Amygdala (tissue), 56 donors: ENCODE measurements around the gene PRDM5.

Source experiments
- DNase-seq, 56 donors: peaks; one replicate each; lab custom pipeline; 2025; lab: John Stamatoyannopoulos, UW

The PRDM5 gene

GRCh38 chr4:120922381-120923206 is at the start of gene PRDM5:
Gene PRDM5, minus strand, starts transcription at chr4:120922726. Its CDS starts 118 bp downstream, at chr4:120922608.
- peak in 36 of 56 donors; percentile 1 to 60 (median 32) for DNase-seq

DNA sequence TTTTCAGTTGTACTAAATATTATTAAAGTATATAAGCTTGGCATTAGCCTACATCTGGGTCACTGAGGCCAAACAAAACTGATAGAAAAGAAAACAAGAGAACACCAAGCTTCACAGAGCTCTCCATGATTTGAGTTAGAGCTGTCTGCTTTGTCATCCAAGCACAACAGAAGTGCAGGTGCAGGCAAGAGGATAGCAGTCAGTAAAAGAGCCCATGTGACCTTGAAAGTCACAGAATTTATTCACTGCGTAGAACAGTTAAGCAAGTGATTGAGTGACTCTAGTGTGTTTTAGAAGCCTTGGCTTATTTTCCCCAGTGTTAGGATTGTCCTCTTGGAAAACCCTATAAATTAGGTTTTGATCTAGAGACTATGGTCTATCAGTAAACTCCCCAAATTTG is 49.4 kb upstream of the PRDM5 start:
- no peak for DNase-seq

DNA sequence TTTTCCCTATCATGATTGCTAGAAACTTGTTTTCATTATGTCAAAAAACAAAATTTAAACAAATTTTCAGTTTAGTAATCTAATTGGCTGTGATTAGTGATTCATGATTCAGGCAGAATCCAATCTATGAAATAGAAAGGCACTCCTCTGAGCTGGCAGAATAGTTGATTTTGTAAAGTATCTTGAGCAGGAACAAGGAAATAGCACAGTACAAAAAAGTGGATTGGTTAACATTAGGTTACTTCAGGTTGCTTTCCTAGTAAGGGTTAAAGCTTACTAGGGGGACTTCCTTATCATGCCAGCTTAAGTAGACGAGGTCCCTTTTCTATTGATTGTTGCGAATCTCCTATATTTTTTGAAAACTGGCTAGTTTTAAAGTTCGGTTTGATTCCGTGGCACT is 43.4 kb upstream of the PRDM5 start:
- no peak for DNase-seq

- no peak for DNase-seq
Measured at GRCh38 chr4:120964596-120964995, 42.1 kb upstream of the PRDM5 start.

GRCh38 chr4:120963449-120963848 is 40.9 kb upstream of the PRDM5 start:
- no peak for DNase-seq

DNA sequence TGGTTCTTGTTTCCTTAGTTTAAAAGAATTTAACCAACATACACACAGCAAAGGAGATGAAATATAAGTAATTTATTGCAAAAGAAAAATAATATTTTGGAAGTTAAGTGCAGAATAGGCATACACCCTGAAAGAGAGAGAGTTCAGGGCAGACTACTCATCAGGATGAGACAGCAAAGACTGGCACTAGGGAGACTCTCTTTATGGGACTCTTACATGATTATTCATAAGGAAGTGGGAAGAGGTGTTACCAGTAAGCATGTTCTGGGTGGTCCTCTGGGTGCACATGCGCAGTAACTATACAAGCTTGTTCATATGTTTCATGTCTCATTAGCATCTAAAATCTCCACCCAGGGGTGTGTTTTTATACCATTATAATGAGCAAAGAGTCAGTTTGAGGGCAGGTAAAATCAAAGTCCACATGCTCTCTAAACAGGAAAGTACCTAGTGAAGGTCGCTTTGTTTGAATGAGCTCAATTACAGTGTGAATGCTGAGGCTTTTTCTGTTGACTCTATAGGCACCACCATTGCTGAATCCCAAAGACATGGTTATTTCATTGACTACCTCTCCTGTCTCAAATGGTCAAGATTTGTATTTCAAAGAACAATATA is 38.2 kb upstream of the PRDM5 start:
- no peak for DNase-seq

GRCh38 chr4:120948382-120948781 is 25.9 kb upstream of the PRDM5 start:
- DNase-seq = no peak

GRCh38 chr4:120942776-120943175 is 20.2 kb upstream of the PRDM5 start:
- DNase-seq = no peak

DNA sequence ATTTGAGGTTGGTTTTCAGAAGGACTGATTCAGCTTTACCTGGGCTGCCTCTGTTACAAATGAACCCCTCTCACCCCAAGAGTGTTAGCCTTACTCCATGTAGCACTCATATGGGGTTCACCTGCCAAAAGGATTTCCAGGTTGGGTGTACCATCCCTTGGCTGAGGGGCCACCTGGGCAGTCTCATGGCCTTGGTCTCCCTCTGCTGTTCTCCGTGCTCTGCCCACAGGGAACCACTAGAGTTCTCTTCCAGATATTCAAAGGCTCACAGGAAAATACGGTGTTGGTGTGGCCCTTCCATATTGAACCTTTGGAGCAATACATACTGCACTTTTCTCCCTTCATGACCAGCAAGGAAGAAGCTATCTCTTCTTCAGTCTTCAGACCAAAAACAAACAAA is 18.0 kb upstream of the PRDM5 start:
- no peak for DNase-seq

DNA sequence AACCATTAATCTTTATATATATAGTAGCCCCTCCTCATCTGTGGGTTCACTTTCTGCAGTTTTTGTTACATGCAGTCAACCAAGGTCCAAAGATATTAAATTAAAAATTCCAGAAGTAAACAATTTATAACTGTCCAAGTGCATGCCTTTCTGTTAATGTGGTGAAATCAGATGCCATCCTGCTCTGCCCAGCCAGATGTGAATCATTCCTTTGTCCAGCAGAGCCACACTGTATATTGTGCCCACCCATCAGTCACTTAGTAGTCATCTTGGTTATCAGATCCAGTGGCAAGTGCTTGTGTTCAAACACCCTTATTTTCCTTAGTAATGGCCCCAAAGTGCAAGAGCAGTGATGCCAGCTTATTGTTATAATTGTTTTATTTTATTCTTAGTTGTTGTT is 17.2 kb upstream of the PRDM5 start:
- DNase-seq = no peak

DNA sequence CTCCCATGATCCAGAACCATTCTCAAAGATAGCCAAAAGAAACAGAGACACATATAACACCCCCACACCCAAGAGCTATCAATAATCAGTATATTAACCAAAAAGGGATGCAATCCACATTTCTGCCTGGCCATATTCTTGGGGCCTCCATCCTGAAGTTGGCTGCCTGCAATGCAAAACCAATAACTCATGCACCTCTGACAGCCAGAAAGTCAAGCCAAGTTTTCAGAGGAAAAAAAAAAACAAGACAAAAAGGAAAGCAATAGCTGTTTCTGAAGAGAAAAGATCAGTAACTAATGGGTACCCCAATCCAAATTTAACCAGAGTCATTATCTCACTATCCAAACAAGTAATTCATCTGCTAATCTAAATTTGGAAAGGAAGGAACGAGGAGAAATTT is 7.3 kb upstream of the PRDM5 start:
- no peak for DNase-seq

- no peak for DNase-seq
Measured at GRCh38 chr4:120927801-120928409, 5.4 kb upstream of the PRDM5 start.

- DNase-seq = no peak
Measured at GRCh38 chr4:120926358-120927025, 4.0 kb upstream of the PRDM5 start.

DNA sequence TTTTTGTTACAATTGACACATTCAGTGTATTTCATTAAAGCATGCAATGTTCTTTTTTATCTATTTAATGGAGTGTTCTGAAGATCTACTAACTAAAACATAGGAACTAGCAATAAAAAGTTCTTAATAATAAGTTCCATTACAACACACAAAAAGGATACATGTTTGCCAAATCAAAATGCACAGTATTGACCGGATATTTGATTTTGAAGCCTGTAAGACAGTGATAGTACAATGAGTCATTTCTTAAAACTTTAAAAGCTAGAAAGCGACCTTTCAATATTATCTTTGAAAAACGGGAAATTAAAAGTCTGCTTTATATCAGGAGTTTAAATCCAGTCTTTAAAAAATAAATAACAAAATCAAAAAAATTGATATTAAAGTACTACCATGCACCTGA is 2.4 kb upstream of the PRDM5 start:
- no peak for DNase-seq

GRCh38 chr4:120923207-120923522 is 639 bp upstream of the PRDM5 start:
- no peak for DNase-seq

- DNase-seq = peak in 48 of 56 donors; percentile 1 to 67 (median 34)
Measured at GRCh38 chr4:120921456-120922380, 808 bp downstream of the PRDM5 start.

GRCh38 chr4:120920666-120921065 is 1.9 kb downstream of the PRDM5 start:
- no peak for DNase-seq

DNA sequence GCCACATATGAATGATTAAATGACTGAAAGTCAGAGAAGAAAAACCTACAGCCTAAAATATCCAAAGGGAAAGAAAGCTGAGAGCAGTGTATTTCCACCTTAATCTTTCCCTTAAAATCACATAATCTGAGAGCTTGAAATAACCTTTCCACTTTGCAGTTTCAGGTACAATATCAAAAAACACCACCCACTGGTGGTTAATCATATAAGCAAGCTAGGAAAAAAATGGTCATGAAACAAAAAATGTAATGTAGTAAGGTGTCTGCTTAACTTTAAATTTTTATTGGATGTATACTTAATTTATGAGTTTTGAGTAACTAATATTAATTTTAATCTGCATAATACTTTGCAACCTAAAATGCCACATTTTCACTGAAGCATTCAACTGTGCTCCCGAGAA is 3.2 kb downstream of the PRDM5 start:
- no peak for DNase-seq

GRCh38 chr4:120918788-120919187 is 3.7 kb downstream of the PRDM5 start:
- DNase-seq = peak in 11 of 56 donors; percentile 0 to 45 (median 7)

DNA sequence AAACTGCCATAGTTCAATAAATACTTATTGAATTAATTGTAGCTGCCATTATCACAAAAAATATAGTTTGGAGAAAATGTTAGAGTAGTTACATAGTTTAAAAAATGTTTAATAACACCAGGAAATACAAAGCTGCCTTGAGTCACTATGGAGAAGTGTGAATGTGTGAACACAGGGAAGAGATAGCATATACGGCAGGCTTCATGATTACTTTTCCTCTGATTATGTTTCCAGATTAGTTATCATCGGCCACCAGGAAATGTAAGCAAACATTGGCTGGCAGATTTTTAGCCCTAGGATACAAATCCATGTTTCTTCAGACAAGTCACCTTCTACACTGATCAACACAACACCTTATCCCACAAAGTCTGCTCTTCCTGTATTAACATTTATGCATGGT is 4.4 kb downstream of the PRDM5 start:
- no peak for DNase-seq
